GM13976 (cell line): ENCODE data around the gene TSPAN9.

Experiments used
- DNase-seq: peaks from one replicate; pipeline ENCODE4 v3.0.0; 2012; ENCODE audit warnings: low spot score
- CTCF ChIP-seq: IDR thresholded peaks from 2 replicates; pipeline ENCODE4 v1.5.1; 2012; ENCODE audit warnings: borderline replicate concordance, mild to moderate bottlenecking; ENCODE audit not compliant: insufficient read depth; ENCODE audit errors: extremely low read depth, missing control alignments, control extremely low read depth
- in situ Hi-C: fragments of 300-500 bp; cut with MboI; formaldehyde crosslinking; loops from one replicate; pipeline ENCODE4 v1.12.0; 2022; ENCODE audit warnings: low sequenced_read_pairs, mixed read lengths, inconsistent platforms; ENCODE audit not compliant: unreplicated experiment

TSPAN9 gene

GRCh38 chr12:3265406-3265805 is 188.2 kb downstream of the TSPAN9 start:
- TF ChIP-seq CTCF: no peak
- DNase-seq: no peak
- in situ Hi-C loops: no loop called here

GRCh38 chr12:3266638-3267037 is 189.5 kb downstream of the TSPAN9 start:
- DNase-seq: no peak
- in situ Hi-C loops: no loop called here
- TF ChIP-seq CTCF: no peak

GRCh38 chr12:3267690-3268089 is 190.5 kb downstream of the TSPAN9 start:
- DNase-seq: no peak
- in situ Hi-C loops: no loop called here
- no peak for TF ChIP-seq CTCF

GRCh38 chr12:3269594-3269993 is 192.4 kb downstream of the TSPAN9 start:
- in situ Hi-C loops: no loop called here
- no peak for DNase-seq
- no peak for TF ChIP-seq CTCF

GRCh38 chr12:3271146-3271545 is 194.0 kb downstream of the TSPAN9 start:
- in situ Hi-C loops: loop anchor here (10.0 kb wide), 1 partner anchor 136 kb away; no protein-coding TSS in a partner anchor
- no peak for TF ChIP-seq CTCF
- DNase-seq: no peak

GRCh38 chr12:3271639-3272038 is 194.5 kb downstream of the TSPAN9 start:
- in situ Hi-C loops: loop anchor here (10.0 kb wide), 1 partner anchor 137 kb away; no protein-coding TSS in a partner anchor
- DNase-seq: no peak

More at GRCh38 chr12:3271639-3272038, 194.5 kb downstream of the TSPAN9 start:
- TF ChIP-seq CTCF: no peak
